Endothelial cell of umbilical vein (primary cell): ENCODE measurements around the gene RASGRF2. TPM values are rescaled to one million over a fixed set of nuclear protein-coding genes. Genes with fewer than 3 reads are reported as not detected.

Experiments
- BruUV-seq: library from RNA; stranded (reverse); fragments of 400-500 nt; replicated peaks from 2 replicates; lab custom pipeline; 2021; lab: Mats Ljungman, UMichigan
- CTCF ChIA-PET: fragments of 300-600, 350-600 bp; sonication (Branson Sonifier 250); formaldehyde crosslinking; loops from one replicate; lab custom pipeline; 2021; ENCODE audit warnings: antibody characterized with exemption, inconsistent platforms; lab: Charles Lee
- POLR2A ChIA-PET: fragments of 300-600, 350-600 bp; sonication (Branson Sonifier 250); formaldehyde crosslinking; loops from one replicate; lab custom pipeline; 2021; ENCODE audit warnings: antibody characterized with exemption, inconsistent platforms; lab: Charles Lee
- DNase-seq: peaks from one replicate; pipeline ENCODE4 v3.0.0-alpha.2; 2011; ENCODE audit warnings: low read depth, low spot score
- FAIRE-seq: peaks from 2 replicates; lab custom pipeline; 2011; peaks lifted over from hg19 to GRCh38; lab: Jason Lieb, UNC
- H2AFZ ChIP-seq: 2 replicates; pipeline ENCODE4 v1.6.0; 2012; ENCODE audit warnings: low read depth, low read length, control low read depth, inconsistent platforms
- H3K27ac ChIP-seq: 2 replicates; pipeline ENCODE4 v1.5.1; 2011; ENCODE audit warnings: low read depth, mild to moderate bottlenecking, control low read depth, low read length, moderate library complexity; ENCODE audit not compliant: insufficient read depth
- H3K27me3 ChIP-seq, 2 experiments: 2 replicates each; pipeline versions ENCODE4 v1.6.0 to v1.6.1; 2011; ENCODE audit warnings: low read length in 2 of 2, mixed read lengths in 1 of 2; ENCODE audit not compliant: control insufficient read depth in 2 of 2, insufficient read depth in 2 of 2
- H3K36me3 ChIP-seq, 2 experiments: 2 replicates in 1 of 2; 3 replicates in 1 of 2; pipeline ENCODE4 v1.5.1; 2011; ENCODE audit warnings: low read length in 2 of 2, mild to moderate bottlenecking in 1 of 2, moderate library complexity in 1 of 2; ENCODE audit not compliant: control insufficient read depth in 2 of 2, insufficient read depth in 2 of 2; ENCODE audit errors: extremely low read depth in 1 of 2
- H3K4me1 ChIP-seq: 3 replicates; pipeline ENCODE4 v1.5.1; 2011; ENCODE audit warnings: mild to moderate bottlenecking, low read length; ENCODE audit not compliant: control insufficient read depth, insufficient read depth; ENCODE audit errors: extremely low read depth
- H3K4me2 ChIP-seq: 2 replicates; pipeline ENCODE4 v1.6.1; 2011; ENCODE audit warnings: low read length, control low read depth, mixed read lengths; ENCODE audit not compliant: insufficient read depth
- H3K4me3 ChIP-seq, 3 experiments: fragments of 200-600 bp in 1 of 3; sonication (generic), shearing (Covaris generic) in 1 of 3; replicated peaks in 1 of 3; 2 replicates each; pipeline ENCODE4 v1.5.1; 2011 to 2016; ENCODE audit warnings: control low read depth in 3 of 3, low read length in 3 of 3, mild to moderate bottlenecking in 2 of 3, inconsistent platforms in 1 of 3, low read depth in 1 of 3, moderate library complexity in 1 of 3; ENCODE audit not compliant: insufficient read depth in 1 of 3
- H3K79me2 ChIP-seq: 2 replicates; pipeline ENCODE4 v1.6.0; 2012; ENCODE audit warnings: low read length, inconsistent platforms; ENCODE audit not compliant: control insufficient read depth, insufficient read depth
- H3K9ac ChIP-seq: replicated peaks from 2 replicates; pipeline ENCODE3; 2011; ENCODE audit warnings: low read length, control low read depth; ENCODE audit not compliant: insufficient read depth; ENCODE audit errors: extremely low read depth
- H3K9me1 ChIP-seq: replicated peaks from 3 replicates; pipeline ENCODE4 v1.6.0; 2011; ENCODE audit warnings: mild to moderate bottlenecking, low read length; ENCODE audit not compliant: control insufficient read depth, insufficient read depth; ENCODE audit errors: extremely low read depth
- H3K9me3 ChIP-seq: replicated peaks from 2 replicates; pipeline ENCODE4 v1.5.1; 2012; ENCODE audit warnings: low read length, inconsistent platforms; ENCODE audit not compliant: control insufficient read depth, insufficient read depth
- H4K20me1 ChIP-seq: replicated peaks from 2 replicates; pipeline ENCODE3; 2011; ENCODE audit warnings: mild to moderate bottlenecking, low read length; ENCODE audit not compliant: control insufficient read depth, insufficient read depth; ENCODE audit errors: extremely low read depth
- CTCF ChIP-seq, 2 donors: IDR thresholded peaks; 1 replicate in 1 of 2; 2 replicates in 1 of 2; pipeline ENCODE4 v1.5.1; 2011; ENCODE audit warnings: low read length in 2 of 2, mild to moderate bottlenecking in 2 of 2, moderate library complexity in 2 of 2, control low read depth in 1 of 2, inconsistent platforms in 1 of 2, low read depth in 1 of 2; ENCODE audit not compliant: insufficient read depth in 1 of 2; ENCODE audit errors: extremely low read depth in 1 of 2
- EZH2 ChIP-seq: IDR thresholded peaks from 2 replicates; pipeline ENCODE4 v1.6.1; 2012; ENCODE audit warnings: borderline replicate concordance, low read depth, mild to moderate bottlenecking, moderate library complexity, low read length, inconsistent platforms; ENCODE audit not compliant: severe bottlenecking
- FOS ChIP-seq: IDR thresholded peaks from 2 replicates; pipeline ENCODE4 v1.6.1; 2011; ENCODE audit warnings: mild to moderate bottlenecking, low read length, moderate library complexity, borderline replicate concordance; ENCODE audit not compliant: insufficient read depth
- GATA2 ChIP-seq: IDR thresholded peaks from 2 replicates; pipeline ENCODE4 v1.7.0; 2011; ENCODE audit warnings: low read depth, mild to moderate bottlenecking, moderate library complexity, mixed read lengths, low read length; ENCODE audit not compliant: insufficient read length, insufficient read depth
- JUN ChIP-seq: IDR thresholded peaks from 2 replicates; pipeline ENCODE4 v1.6.1; 2011; ENCODE audit warnings: borderline replicate concordance, low read depth; ENCODE audit not compliant: insufficient read length, insufficient read depth
- MAX ChIP-seq: IDR thresholded peaks from 2 replicates; pipeline ENCODE4 v1.6.1; 2011; ENCODE audit not compliant: insufficient read depth, insufficient read length
- MYC ChIP-seq: IDR thresholded peaks from one replicate; pipeline ENCODE4 v1.6.1; 2011; ENCODE audit warnings: mild to moderate bottlenecking, low read depth, low read length
- POLR2A ChIP-seq: IDR thresholded peaks from 2 replicates; pipeline ENCODE4 v1.6.1; 2012; ENCODE audit warnings: low read depth, mild to moderate bottlenecking, control low read depth, low read length
- POLR2AphosphoS5 ChIP-seq: IDR thresholded peaks from 2 replicates; pipeline ENCODE4 v1.6.1; 2012; ENCODE audit warnings: low read depth, mild to moderate bottlenecking, control low read depth, low read length, moderate library complexity; ENCODE audit not compliant: insufficient read depth
- dilution Hi-C: fragments of 300-500 bp; cut with MboI; formaldehyde crosslinking; loops from one replicate; pipeline ENCODE4 v1.15.0; 2019; ENCODE audit warnings: low sequenced_read_pairs; ENCODE audit not compliant: extremely low pct_ligation_motif_present
- intact Hi-C: fragments of 100-400 bp; cut with micrococcal nuclease; formaldehyde crosslinking; loops from one replicate; pipeline ENCODE4 v1.10.0; 2022
- polyA plus RNA-seq, 4 experiments: library from polyadenylated mRNA; depleted of rRNA in 3 of 4; stranded (reverse) in 3 of 4; unstranded in 1 of 4; fragments of >200 nt; gene quantifications; 2 replicates each; pipeline versions ENCODE4 v1.2.1 to v1.2.3, GENCODE V29; 2011 to 2012; ENCODE audit warnings: missing spikeins in 1 of 4
- total RNA-seq: library from RNA; stranded (reverse); gene quantifications from 2 replicates; pipeline ENCODE4 v1.2.3, GENCODE V29; 2021

The RASGRF2 gene
- total and polyA plus RNA-seq, 2 donors (not counting 3 experiments of a cell fraction or from before 2014, with no cell fraction given), result 0.41 to 4.0 TPM

GRCh38 chr5:80995908-80996307, 35.7 kb downstream of the RASGRF2 start:
- ChIA-PET POLR2A (no interaction called here), CTCF (no interaction called here)
- Histone ChIP-seq H3K4me1 (no peaks in the 10 kb centered on the region), H3K9me3 (no peaks in the 10 kb centered on the region), H3K9ac (no peak overlapping the region), H2AFZ (no peak overlapping the region), H3K4me2 (no peak overlapping the region), H3K27ac (no peak overlapping the region), H3K36me3 (no peaks in the 10 kb centered on the region), H3K27me3 (no peaks in the 10 kb centered on the region), H3K9me1 (no peaks in the 10 kb centered on the region), H3K4me3 (no peak overlapping the region), H4K20me1 (no peaks in the 10 kb centered on the region), H3K79me2 (no peaks in the 10 kb centered on the region)
- no TSS peak for BruUV-seq
- intact Hi-C loops (no loop called here), dilution Hi-C loops (no loop called here)
- FAIRE-seq, result no peak
- no peak for DNase-seq
- TF ChIP-seq POLR2A, result no peak
- no peak for TF ChIP-seq MAX
- no peak for TF ChIP-seq FOS
- TF ChIP-seq JUN, result no peak
- TF ChIP-seq EZH2, result no peak
- TF ChIP-seq MYC, result no peak
- TF ChIP-seq CTCF (IDR thresholded peaks at IDR 0.05; ENCODE audit: extremely low read depth in 1 of 2, insufficient read depth in 1 of 2, low read depth in 1 of 2, low read length in 2 of 2), result no peak
- TF ChIP-seq GATA2, result no peak
- no peak for TF ChIP-seq POLR2AphosphoS5
